ENCODE data around the gene CAMSAP1. TPM values are rescaled to one million over a fixed set of nuclear protein-coding genes. Genes with fewer than 3 reads are reported as not detected.
"Not testable (repeated sequence)": the region's sequence is repeated elsewhere in the genome, so short reads cannot be mapped to it uniquely, and the experiment has no call there.

Gene CAMSAP1
- total RNA-seq, 1 donor from 2014 or later, result 80.8 TPM

GRCh38 chr9:135920256-135920930, 13.0 kb upstream of the CAMSAP1 start:
- no peaks in the 10 kb centered on the region for H3K4me1 Mint-ChIP-seq
- peaks cover 22% of the 10 kb centered on the region for H3K9me3 Mint-ChIP-seq
- H3K4me3 Mint-ChIP-seq, result no peak overlapping the region
- H3K27ac Mint-ChIP-seq (ENCODE audit: unreplicated experiment), result no peak overlapping the region
- peaks cover 37% of the 10 kb centered on the region for H3K36me3 Mint-ChIP-seq (ENCODE audit: low read depth)
- no peak for DNase-seq (ENCODE audit: low read depth, low spot score)
- no peak for TF ChIP-seq CTCF (conservative IDR thresholded peaks at IDR 0.05)
- no peaks in the 10 kb centered on the region for H3K27me3 Mint-ChIP-seq (ENCODE audit: low read depth)

GRCh38 chr9:135919318-135919890, 12.1 kb upstream of the CAMSAP1 start:
- no peak overlapping the region for H3K27ac Mint-ChIP-seq (ENCODE audit: unreplicated experiment)
- peaks cover 43% of the 10 kb centered on the region for H3K36me3 Mint-ChIP-seq (ENCODE audit: low read depth)
- TF ChIP-seq CTCF (conservative IDR thresholded peaks at IDR 0.05), result no peak
- peaks cover 22% of the 10 kb centered on the region for H3K9me3 Mint-ChIP-seq
- DNase-seq (ENCODE audit: low read depth, low spot score), result no peak
- no peaks in the 10 kb centered on the region for H3K4me1 Mint-ChIP-seq
- H3K4me3 Mint-ChIP-seq, result peak overlapping the region; percentile 16
- H3K27me3 Mint-ChIP-seq (ENCODE audit: low read depth), result no peaks in the 10 kb centered on the region

DNA sequence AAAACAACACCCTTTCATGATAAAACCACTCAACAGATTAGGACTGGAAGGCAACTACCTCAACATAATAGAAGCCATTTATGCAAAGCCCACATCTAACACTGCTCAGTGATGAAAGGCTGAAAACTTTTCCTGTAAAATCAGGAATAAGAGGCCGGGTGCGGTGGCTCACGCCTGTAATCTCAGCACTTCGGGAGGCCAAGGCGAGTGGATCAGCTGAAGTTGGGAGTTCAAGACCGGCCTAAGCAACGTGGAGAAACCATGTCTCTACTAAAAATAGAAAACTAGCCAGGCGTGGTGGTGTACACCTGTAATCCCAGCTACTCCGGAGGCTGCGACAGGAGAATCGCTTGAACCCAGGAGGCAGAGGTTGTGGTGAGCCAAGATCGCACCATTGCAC, 8.9 kb upstream of the CAMSAP1 start:
- not testable (repeated sequence) for H3K27ac Mint-ChIP-seq (ENCODE audit: unreplicated experiment); DNase-seq (ENCODE audit: low read depth, low spot score)
- peaks cover 26% of the 10 kb centered on the region for H3K9me3 Mint-ChIP-seq

GRCh38 chr9:135914921-135915320, 7.6 kb upstream of the CAMSAP1 start:
- H3K9me3 Mint-ChIP-seq, result peaks cover 26% of the 10 kb centered on the region
- no peaks in the 10 kb centered on the region for H3K27me3 Mint-ChIP-seq (ENCODE audit: low read depth)
- DNase-seq (ENCODE audit: low read depth, low spot score), result no peak
- no peak overlapping the region for H3K4me3 Mint-ChIP-seq
- H3K27ac Mint-ChIP-seq (ENCODE audit: unreplicated experiment), result no peak overlapping the region
- TF ChIP-seq CTCF (conservative IDR thresholded peaks at IDR 0.05), result no peak
- peaks cover 78% of the 10 kb centered on the region for H3K36me3 Mint-ChIP-seq (ENCODE audit: low read depth)
- peaks cover 7% of the 10 kb centered on the region for H3K4me1 Mint-ChIP-seq

More for the DNA sequence above, 8.9 kb upstream of the CAMSAP1 start:
- not testable (repeated sequence) for H3K27me3 Mint-ChIP-seq (ENCODE audit: low read depth); H3K4me3 Mint-ChIP-seq; H3K4me1 Mint-ChIP-seq
- H3K36me3 Mint-ChIP-seq (ENCODE audit: low read depth), result peaks cover 65% of the 10 kb centered on the region

DNA sequence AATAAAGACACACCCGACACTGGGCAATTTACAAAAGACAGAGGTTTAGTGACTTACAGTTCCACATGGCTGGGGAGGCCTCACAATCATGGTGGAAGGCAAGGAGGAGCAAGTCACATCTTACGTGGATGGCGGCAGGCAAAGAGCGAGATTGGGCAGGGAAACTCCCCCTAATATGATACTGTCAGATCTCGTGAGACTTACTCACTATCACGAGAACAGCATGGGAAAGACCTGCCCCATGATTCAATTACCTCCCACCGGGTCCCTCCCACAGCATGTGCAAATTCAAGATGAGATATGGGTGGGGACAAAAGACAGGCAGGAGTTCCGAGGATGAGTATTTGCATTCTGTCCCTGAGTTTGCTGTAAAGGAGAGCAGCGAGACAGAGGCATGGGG, 3.9 kb upstream of the CAMSAP1 start:
- not testable (repeated sequence) for DNase-seq (ENCODE audit: low read depth, low spot score); H3K4me3 Mint-ChIP-seq; H3K27ac Mint-ChIP-seq (ENCODE audit: unreplicated experiment); H3K27me3 Mint-ChIP-seq (ENCODE audit: low read depth)
- Mint-ChIP-seq H3K9me3 (peaks cover 14% of the 10 kb centered on the region), H3K36me3 (ENCODE audit: low read depth) (peaks cover 60% of the 10 kb centered on the region), H3K4me1 (peaks cover 21% of the 10 kb centered on the region)

- H3K4me1 Mint-ChIP-seq, result peaks cover 26% of the 10 kb centered on the region
- peaks cover 11% of the 10 kb centered on the region for H3K9me3 Mint-ChIP-seq
- no peak for DNase-seq (ENCODE audit: low read depth, low spot score)
- H3K36me3 Mint-ChIP-seq (ENCODE audit: low read depth), result peaks cover 55% of the 10 kb centered on the region
- no peak for TF ChIP-seq CTCF (conservative IDR thresholded peaks at IDR 0.05)
- no peak overlapping the region for H3K4me3 Mint-ChIP-seq
- H3K27me3 Mint-ChIP-seq (ENCODE audit: low read depth), result peaks cover 3% of the 10 kb centered on the region
- H3K27ac Mint-ChIP-seq (ENCODE audit: unreplicated experiment), result no peak overlapping the region
Observed at GRCh38 chr9:135910757-135911156, 3.4 kb upstream of the CAMSAP1 start.
